Left colon (tissue), 2 donors: ENCODE measurements around the gene TRPC4. TPM values are rescaled to one million over a fixed set of nuclear protein-coding genes. Genes with fewer than 3 reads are reported as not detected.

Experiments
- ATAC-seq: fragments of 200-7000 bp; cut with Tn5 transposase; one replicate; pipeline ENCODE4 v1.9.1; 2020; ENCODE audit warnings: mild to moderate bottlenecking, moderate library complexity
- DNase-seq, 2 donors: peaks; one replicate each; pipeline ENCODE4 v3.0.0-alpha.2; 2020
- intact Hi-C, 2 donors: fragments of 100-400 bp; cut with DNase I in 1 of 2; cut with micrococcal nuclease in 1 of 2; formaldehyde crosslinking; loops; one replicate each; pipeline versions ENCODE4 v1.11.2 to v1.14.0; 2022; cut with DNase I, micrococcal nuclease
- total RNA-seq, 2 donors: library from RNA; stranded (reverse); fragmentation: NEBNext Ultra II Directional; extraction: Animal tissue kit (Norgen Biotek cat#: 25700); gene quantifications; one replicate each; pipeline ENCODE4 v1.2.1, GENCODE V29; 2021
- donor health status: DM: no; HTN: no; CAD: no.
- donor health status: DM: yes; HTN: yes; CAD: no.

Gene TRPC4
- total RNA-seq, 2 donors from 2014 or later: 0.24 to 0.56 TPM

DNA sequence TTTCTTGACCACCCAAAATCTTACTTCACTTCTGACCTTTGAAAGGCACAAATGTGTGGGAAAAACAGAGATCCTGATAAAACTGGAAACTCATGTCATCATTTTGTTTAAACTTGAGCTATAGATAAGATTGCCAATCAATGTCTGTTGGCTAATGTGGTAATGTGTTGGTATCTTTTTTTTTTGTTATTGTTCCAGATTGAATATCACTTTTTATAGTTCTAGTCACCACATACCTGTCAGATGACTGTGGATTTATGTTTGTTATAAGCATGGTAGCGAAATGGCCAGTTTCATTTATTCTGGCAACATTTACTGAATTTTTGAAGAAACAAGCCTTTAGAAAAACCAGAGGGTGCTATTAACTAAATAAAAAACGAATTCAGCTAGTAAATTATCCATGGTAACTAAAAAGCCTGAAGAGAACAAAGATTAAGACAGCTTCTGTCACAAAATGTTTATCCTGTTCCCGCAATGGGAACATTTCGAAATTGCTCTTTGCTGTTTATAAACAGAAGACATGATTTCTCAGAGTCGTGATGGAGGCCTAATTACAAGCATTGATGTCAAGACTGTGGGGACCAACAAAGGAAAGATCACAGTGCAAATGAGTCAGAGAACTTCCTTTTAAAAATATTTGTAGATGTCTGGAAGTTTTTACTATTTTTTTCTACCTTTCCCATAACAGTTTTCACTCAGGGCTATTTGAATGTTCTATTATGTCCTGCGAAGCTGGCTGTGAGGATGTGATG lies 188.1 kb downstream of the TRPC4 start:
- intact Hi-C loops: no loop called here
- ATAC-seq (no peak), DNase-seq (no peak)

DNA sequence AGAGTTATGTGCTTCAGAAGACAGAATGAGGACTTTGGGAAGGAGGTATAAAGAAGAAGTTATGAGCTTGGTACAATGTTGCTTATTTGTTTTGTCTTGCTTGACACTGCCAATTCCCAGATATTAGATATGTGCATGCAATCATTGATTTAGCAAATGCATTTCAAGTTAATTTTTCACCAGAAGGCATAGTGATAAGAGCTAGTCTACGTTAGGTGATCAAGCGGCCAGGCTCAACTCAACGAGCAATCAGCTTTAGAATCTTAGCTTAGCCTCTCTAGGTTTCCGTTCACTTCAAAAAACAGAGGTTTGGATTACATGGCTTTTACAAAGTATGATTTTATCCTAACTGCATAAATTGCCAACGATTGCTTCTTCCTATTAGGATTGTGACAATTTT lies 189.4 kb downstream of the TRPC4 start:
- DNase-seq (no peak), ATAC-seq (no peak)
- intact Hi-C loops: no loop called here

DNA sequence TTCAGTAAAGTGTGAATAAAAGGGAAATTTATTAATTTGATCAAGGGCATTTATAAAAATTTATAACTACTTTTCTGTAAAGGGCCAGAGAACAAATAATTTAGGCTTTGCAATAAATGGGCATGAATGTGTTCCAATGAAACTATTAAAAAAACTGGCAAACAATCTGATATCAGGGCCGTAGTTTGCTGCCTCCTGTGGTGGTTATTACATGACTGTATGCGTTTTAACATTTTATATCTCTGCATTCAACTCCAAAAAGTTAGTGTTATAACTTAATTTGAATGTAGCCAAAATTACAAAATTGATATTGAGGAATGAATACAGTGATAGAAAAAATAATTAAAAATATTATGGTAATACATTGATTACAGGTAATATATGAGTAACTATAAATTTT lies 190.5 kb downstream of the TRPC4 start:
- intact Hi-C loops: no loop called here
- ATAC-seq (no peak), DNase-seq (no peak)

DNA sequence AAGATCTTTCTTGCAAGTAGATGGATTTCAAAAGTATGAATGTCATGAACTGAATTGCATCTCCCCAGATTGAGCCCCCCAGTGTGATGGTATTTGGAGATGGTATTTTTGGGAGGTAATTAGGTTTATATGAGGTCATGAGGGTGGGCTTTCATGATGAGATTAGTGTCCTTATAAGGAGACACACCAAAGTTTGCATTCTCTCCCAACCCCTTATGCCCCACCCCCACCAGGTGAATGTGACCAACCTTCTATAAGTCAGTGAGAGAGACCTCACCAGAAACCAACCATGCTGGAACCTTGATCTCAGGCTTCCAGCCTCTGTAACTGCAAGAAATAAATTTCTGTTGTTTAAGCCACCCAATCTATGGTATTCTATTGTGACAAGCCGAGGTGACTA lies 199.7 kb downstream of the TRPC4 start:
- DNase-seq: no peak
- ATAC-seq: no peak
- intact Hi-C loops: no loop called here

DNA sequence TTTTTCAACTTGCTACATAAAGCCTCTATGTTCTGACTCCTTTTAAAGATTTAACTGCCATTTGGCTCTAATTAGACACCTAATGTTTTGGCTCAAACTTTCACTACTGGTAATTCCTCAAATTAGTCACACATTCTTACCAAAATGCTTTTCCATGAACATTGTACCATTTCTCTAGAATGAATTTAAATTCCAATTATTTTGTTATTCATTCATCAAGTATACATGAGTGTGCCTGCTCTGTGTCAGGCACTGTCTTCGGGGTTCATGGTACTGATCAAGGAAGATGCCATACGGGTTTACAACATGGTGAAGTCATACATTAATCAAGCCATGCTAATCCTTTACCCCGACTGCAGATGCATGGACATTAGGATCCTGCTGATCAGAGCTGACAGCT lies 201.9 kb downstream of the TRPC4 start:
- ATAC-seq (no peak), DNase-seq (no peak)
- intact Hi-C loops: no loop called here

DNA sequence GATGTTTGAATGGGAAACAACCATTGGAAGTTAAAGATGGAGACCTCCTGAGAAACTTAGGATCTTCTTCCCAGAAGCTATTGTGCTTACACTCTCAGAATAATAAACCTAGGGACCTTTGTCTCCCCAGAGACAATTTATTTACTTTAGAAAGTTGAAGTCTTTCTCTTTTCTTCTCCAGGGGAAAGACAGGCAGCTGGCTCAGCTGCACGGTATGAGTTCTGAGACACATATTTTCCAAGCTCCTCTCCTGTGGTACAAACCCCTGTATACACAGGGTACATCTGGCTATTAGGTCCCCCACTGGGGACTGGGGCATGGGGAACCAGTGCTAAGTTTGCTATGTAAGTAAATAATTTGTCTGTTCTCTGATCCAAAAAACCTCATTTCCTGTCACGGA lies 203.5 kb downstream of the TRPC4 start:
- ATAC-seq (no peak), DNase-seq (no peak)
- intact Hi-C loops: no loop called here

DNA sequence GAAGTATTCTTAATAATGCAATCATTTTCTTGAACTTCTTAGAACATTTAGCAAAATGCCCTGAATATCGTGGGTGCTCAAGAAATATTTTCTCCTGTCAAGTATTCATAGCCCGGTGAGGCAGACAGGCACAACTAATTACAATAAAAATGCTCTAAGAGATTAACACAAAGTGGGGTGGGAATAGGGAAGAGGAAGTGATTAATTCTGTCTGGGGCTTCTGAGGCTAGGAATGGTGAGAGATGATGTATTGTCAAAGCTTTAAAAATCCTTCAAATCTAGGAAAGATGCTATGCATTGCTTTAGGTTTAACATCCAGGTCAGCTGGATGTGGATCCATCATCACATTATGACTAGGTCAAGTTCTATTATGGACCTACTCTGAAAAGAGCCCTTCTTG lies 204.2 kb downstream of the TRPC4 start:
- no peak for DNase-seq

DNA sequence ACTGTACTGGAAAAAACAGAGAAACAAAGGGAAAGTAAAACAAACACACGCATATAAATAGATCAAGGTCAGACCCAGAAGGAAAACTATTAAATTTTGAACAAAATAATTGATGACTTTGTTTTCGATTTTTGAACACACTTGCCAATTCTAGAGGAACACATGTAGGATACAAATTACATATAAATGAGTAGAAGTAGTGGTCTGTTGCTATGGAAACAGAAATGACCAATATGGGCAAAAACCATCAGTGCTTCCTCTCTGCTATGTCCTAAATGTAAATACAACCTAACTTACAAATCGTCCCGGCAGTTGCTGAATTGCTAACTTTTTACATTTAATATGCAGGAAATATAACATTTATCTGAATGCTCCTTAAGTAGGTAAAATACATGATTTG lies 205.8 kb downstream of the TRPC4 start:
- no peak for DNase-seq
- intact Hi-C loops: no loop called here
- ATAC-seq: no peak

More for the DNA sequence above, 204.2 kb downstream of the TRPC4 start:
- intact Hi-C loops: no loop called here
- ATAC-seq: no peak

DNA sequence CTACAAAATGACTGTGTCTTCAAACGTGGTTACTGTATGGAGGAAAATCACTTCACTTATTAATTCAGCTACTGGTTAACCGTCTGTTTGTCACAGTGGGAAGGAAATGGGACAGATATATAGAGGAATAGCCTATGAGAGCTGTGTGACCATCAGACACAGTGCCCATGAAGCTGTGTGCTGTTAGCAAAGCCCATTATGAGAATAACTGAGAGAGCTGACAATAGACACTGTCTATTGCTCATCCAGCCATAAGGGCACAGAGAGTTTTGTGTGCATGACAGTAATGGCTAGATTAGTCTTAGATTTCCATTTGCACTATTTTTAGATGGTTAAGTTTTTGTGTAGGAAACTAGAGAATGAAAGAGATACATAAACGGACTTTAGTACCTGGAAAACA lies 206.9 kb downstream of the TRPC4 start:
- intact Hi-C loops: no loop called here
- ATAC-seq (no peak), DNase-seq (no peak)

DNA sequence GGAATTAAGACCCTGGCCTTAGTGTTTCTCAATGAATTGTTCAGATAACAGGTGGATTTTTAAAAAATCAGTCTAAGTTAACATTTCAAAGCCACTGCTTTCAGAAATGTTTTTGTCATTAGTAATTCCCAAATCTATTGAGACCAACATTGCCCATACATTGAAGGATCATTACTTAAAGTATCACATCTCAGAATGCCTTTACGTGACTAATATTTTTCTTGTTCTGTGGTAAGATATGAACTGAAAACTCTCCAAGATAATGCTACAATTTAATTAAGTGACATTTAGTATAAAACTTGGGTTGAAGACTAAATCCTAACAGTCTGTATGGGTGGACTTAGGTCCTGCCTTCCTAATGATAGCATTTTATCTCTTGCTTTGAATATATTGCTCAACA lies 211.6 kb downstream of the TRPC4 start:
- intact Hi-C loops: no loop called here
- DNase-seq (no peak), ATAC-seq (no peak)

DNA sequence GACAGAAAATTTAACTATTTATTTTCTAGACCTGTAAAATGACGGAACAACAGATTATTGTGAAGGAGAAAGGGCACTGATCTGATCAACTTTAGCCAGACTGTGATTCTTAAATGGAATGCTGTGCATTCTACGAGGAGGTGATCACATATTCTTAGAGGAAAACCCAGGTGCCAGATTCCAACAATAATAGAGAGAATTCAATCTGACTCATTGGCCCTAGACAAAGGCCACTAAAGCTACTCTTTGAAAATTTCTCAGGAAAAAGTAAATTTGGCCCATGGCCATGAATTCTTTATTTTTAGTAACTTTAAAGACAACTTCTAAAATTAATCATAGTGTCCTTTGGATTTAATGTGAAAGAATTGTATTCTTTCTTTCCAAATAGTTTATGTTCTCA lies 212.4 kb downstream of the TRPC4 start:
- intact Hi-C loops: no loop called here
- no peak for ATAC-seq

DNA sequence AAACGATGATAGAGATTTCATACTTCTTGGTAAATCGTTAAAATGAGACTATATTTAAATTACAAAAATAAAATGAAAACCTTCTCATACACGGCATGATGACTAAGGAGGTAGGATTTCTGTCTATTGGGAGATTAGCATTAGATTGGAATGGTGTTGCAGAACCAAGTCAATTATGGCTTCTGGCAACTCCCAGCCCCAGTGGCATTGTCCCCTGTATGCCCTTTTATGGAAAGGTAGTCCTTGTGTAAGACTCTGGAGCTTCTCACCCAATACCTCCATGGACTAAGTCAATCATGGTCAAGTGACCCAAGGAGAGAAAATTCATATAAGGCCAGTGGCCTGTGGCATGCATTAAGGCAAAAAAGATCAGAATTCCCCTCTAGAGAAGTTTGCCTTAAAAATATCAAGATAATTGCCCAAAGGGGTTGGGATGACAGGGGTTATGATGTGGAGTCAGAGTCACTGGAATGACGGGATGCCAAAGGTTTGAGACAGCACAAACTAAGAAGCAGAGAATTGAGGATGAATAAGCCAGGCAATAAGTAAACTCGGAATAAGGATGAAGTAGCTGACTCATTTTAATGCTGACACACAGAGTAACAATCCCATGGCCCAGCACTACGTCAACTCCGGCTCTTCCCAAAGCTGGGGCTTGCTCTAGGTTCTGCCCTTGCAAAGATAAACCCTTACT lies 213.2 kb downstream of the TRPC4 start:
- intact Hi-C loops: no loop called here
- DNase-seq (no peak), ATAC-seq (no peak)

More for the DNA sequence above, 212.4 kb downstream of the TRPC4 start:
- no peak for DNase-seq

DNA sequence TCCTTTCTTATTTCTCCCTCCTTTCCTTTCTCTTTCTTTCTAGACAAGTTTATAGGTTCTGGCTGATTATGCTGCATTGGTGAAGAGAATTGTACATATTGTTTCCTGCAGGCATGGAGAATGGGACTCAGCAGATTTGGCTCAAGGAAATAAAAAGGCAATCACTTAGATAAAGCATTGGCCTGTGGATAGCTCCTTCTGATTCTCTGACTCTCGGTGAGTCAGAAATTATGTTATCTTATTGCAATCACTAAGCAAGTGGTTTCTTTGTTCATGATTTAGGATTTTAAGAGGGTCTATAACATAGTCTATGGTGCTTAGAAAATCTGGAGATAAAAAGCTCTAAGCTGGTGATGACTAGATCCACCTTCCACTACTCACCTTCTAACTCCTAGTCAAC lies 217.0 kb downstream of the TRPC4 start:
- ATAC-seq (no peak), DNase-seq (no peak)
- intact Hi-C loops: no loop called here

DNA sequence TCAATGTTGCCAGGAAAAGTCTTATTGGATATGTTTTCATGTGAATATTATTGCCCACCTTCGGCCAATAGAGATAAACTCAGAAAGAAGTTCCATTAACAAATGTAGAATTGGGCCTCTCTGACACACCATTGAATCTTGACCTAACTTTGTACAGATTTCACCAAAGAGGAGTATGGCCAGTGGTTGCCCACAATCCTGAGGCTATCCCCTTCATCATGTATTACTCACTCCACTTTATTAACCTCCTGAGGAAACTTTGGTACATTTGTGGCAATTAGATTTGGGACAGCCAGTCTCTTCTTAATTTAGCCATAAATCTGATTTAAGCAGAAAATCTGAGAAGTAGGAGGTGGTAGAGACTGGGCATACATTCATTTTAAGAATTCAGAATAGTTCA lies 217.7 kb downstream of the TRPC4 start:
- intact Hi-C loops: no loop called here
- ATAC-seq (no peak), DNase-seq (no peak)

DNA sequence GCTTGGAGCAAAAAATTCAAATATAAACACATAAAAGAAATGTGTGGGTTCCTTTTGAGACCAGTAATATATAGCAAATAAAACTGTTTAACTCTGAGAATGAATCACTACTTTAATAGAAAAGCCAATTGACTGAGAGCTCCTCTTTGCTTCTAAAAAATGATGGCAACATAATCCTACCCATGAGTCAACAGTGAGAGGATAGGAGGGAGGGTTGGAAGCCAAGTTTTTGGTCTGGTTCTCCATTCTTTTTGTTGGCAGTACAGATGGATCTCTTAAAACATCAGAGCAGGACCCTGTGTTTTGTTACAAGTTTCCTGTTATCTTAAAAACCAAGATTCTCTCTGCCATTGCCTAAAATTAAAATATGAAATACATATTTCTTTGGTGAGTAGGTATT lies 221.0 kb downstream of the TRPC4 start:
- intact Hi-C loops: no loop called here
- ATAC-seq (no peak), DNase-seq (no peak)

DNA sequence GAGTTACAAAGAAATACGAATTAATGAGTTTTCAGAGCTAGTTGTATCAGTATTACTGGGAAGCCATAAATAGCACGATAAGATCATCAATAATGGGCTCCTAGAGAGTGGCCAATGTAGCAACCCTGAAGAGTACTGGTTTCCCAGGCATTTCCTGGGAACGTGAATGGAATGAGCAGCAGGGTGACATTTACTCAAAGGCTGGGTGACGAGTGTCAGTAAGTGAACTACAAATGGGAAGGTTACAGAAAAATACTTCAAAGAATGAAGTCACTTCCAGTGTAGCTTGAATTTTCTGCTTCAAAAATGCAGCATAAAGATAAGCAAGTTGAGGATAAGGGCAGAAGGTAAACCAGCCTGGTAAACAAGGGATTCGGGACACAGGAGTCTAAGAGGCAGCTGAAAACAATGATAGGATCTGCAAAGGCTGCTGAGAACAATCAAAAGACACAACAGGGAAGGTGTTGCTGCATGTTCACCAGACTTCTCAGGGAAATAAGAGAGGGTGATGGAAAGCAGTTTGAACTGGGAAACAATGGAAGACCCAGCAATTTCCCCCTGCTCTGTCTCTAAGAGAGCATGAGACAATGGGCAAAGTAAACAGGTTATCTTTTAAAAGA lies 222.4 kb downstream of the TRPC4 start:
- no peak for DNase-seq
- ATAC-seq: no peak
- intact Hi-C loops: no loop called here

DNA sequence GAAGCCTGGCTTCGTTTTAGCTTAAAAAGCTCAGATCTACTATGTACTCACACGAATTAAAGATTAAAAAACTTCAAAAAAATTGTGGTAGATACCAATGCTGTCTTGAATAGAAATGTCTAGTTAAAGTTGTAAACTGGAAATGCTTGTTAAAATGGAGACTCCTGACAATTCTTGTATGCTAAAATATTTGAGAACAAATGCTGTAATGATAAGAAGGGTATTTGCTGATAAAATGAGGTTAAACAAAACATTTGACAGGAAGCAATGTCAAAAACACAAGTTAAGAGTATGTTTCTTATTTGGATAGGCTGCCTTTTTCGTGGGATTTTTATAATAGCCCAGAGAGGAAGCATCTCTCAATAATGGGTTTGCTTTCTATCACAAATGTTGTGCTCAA lies 223.0 kb downstream of the TRPC4 start:
- ATAC-seq: no peak
- intact Hi-C loops: no loop called here

DNA sequence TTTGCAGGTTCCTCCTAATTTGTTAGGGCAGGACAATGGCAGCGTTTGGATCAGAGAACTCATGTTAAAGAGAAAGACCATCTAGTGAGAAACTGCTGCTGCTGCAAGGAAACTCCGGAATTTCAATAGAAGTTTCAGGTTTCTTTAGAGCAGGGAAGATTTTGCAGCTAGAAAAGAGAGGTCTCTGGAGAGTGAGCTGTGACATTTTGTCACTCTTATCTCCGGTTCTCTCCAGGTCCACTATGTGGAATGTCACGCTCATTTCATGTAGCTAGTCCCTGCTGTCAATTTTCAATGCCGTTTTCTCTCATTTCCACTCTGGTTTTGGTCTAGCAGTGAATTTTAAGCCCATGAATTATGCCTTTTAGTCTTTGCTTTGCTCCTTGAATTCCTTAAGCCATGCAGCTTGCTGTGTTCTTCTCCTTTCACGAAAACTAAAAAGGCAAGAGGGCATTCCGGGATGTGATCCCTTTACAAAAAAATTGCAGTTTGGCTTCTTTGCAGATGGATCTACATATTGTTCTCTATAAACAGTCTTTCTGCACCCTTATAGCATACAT lies 224.3 kb downstream of the TRPC4 start:
- ATAC-seq (no peak), DNase-seq (no peak)
- intact Hi-C loops: no loop called here

More for the DNA sequence above, 223.0 kb downstream of the TRPC4 start:
- no peak for DNase-seq

DNA sequence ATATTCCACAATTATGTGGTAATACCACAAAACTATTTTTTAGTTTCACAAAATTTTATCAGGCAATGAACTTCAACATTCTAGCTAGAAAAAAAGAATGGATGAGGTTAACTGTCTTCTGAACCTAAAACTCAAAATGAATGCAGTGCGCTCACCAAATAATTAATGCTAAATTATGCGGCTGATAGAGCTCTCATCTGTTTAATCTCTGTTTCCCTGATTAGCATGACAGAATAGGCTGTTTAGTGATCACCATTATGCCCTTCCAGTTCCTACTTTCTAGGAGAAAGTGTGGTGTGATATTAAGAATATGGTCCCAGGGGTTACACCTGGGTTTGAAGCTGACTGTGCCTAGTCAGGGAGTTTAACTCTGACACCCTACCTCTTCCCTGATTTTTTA lies 228.2 kb downstream of the TRPC4 start:
- DNase-seq (no peak), ATAC-seq (no peak)
- intact Hi-C loops: no loop called here

DNA sequence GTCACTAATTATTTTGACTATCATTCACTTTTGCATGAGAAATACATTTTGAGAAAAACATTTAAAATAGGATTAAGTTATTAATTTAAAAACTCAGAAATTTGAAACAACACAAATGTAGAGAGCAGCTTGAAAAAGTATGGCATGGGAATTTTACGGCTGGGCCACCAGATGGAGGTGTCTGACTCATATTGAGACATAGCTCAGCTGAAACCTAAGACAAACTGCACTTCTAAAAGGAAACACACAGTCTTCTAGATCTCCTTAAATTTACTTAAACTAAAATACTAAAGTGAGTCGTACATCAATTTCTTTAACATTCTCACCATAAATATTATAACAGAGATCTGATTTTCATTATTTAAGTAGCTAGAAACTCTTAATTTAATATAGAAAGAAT lies 229.1 kb downstream of the TRPC4 start:
- no peak for DNase-seq
- intact Hi-C loops: no loop called here
- ATAC-seq: no peak
